Vagina (tissue), 2 donors: ENCODE data around the gene CNOT6. TPM values are rescaled to one million over a fixed set of nuclear protein-coding genes. Genes with fewer than 3 reads are reported as not detected.

Experiments
- DNase-seq, 2 donors: peaks; one replicate each; pipeline ENCODE4 v3.0.0-alpha.2; 2017; ENCODE audit errors: extremely low spot score in 2 of 2
- H3K27ac ChIP-seq: fragments of 200-600 bp; sonication (generic); one replicate; pipeline ENCODE4 v1.5.1; 2019
- H3K27me3 ChIP-seq: fragments of 200-600 bp; sonication (generic); one replicate; pipeline ENCODE4 v1.5.1; 2019
- H3K36me3 ChIP-seq, 2 donors: fragments of 200-600 bp; sonication (generic); one replicate each; pipeline ENCODE4 v1.5.1; 2017 to 2019
- H3K4me1 ChIP-seq: fragments of 200-600 bp; sonication (generic); one replicate; pipeline ENCODE4 v1.5.1; 2019
- H3K4me3 ChIP-seq, 2 donors: fragments of 200-600 bp; sonication (generic); 1 replicate in 1 of 2; 2 replicates in 1 of 2; pipeline ENCODE4 v1.5.1; 2016 to 2019
- H3K9me3 ChIP-seq: fragments of 200-600 bp; sonication (generic); one replicate; pipeline ENCODE4 v1.5.1; 2019
- POLR2A ChIP-seq, 2 donors: fragments of 450-650 bp; IDR thresholded peaks; one replicate each; pipeline ENCODE4 v1.6.1; 2017; ENCODE audit warnings: antibody characterized with exemption in 2 of 2, mild to moderate bottlenecking in 2 of 2, moderate library complexity in 2 of 2
- POLR2AphosphoS5 ChIP-seq, 2 donors: sonication (generic); formaldehyde crosslinking; IDR thresholded peaks; one replicate each; pipeline ENCODE4 v1.9.0; 2017; ENCODE audit warnings: antibody characterized with exemption in 2 of 2, mild to moderate bottlenecking in 2 of 2, low read depth in 1 of 2; ENCODE audit not compliant: insufficient read depth in 1 of 2
- intact Hi-C: fragments of 100-400 bp; cut with DNase I; formaldehyde crosslinking; loops from one replicate; pipeline ENCODE4 v1.15.1; 2023
- total RNA-seq: library from RNA; depleted of rRNA; stranded (reverse); fragments of >200 nt; gene quantifications from one replicate; pipeline ENCODE4 v1.2.3, GENCODE V29; 2016
- TF ChIP-seq, protein P1 (sequence below), 3 experiments: fragments of 450-650 bp in 2 of 3; fragments of 200-600 bp in 1 of 3; sonication (generic) in 1 of 3; IDR thresholded peaks; one replicate each; pipeline ENCODE4 v1.5.1; 2017 to 2019; ENCODE audit warnings: antibody characterized with exemption in 3 of 3, mild to moderate bottlenecking in 2 of 3, moderate library complexity in 2 of 3

The CNOT6 gene
- total RNA-seq, 1 donor from 2014 or later = 21.4 TPM

DNA sequence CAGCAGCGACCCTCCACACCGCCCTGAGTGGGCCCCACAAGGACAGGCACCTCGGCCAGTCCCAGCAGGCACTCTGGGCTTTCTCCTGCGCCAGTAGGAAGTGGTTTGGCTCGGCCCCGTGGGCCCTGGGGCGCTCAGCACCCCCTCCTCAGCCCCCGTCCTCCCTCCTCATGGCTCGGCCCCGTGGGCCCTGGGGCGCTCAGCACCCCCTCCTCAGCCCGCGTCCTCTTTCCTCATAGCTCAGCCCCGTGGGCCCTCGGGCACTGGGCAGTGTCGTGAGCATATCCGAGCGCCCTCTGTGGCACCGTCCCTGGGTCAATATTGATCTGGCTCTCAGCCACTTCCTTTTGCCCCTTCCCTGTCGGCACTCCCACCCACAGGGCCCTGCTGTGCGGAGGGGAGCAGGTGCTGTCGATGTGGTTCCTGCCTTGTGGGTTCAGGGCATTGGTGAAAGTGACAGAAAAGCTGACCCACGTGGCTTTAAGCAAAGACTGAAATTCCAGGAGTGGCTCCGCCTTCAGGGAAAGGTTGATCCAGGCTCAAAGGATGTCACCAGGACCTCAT, 102.6 kb downstream of the CNOT6 start:
- Histone ChIP-seq H3K27me3 (no peaks in the 10 kb centered on the region), H3K36me3 (no peaks in the 10 kb centered on the region), H3K4me3 (no peak overlapping the region), H3K9me3 (no peaks in the 10 kb centered on the region), H3K4me1 (no peaks in the 10 kb centered on the region), H3K27ac (no peak overlapping the region)
- DNase-seq = no peak
- TF ChIP-seq POLR2AphosphoS5 (IDR thresholded peaks at IDR 0.05; ENCODE audit: insufficient read depth in 1 of 2, low read depth in 1 of 2) (no peak), POLR2A (IDR thresholded peaks at IDR 0.05) (no peak)
- TF ChIP-seq, protein P1, sequence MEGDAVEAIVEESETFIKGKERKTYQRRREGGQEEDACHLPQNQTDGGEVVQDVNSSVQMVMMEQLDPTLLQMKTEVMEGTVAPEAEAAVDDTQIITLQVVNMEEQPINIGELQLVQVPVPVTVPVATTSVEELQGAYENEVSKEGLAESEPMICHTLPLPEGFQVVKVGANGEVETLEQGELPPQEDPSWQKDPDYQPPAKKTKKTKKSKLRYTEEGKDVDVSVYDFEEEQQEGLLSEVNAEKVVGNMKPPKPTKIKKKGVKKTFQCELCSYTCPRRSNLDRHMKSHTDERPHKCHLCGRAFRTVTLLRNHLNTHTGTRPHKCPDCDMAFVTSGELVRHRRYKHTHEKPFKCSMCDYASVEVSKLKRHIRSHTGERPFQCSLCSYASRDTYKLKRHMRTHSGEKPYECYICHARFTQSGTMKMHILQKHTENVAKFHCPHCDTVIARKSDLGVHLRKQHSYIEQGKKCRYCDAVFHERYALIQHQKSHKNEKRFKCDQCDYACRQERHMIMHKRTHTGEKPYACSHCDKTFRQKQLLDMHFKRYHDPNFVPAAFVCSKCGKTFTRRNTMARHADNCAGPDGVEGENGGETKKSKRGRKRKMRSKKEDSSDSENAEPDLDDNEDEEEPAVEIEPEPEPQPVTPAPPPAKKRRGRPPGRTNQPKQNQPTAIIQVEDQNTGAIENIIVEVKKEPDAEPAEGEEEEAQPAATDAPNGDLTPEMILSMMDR (IDR thresholded peaks at IDR 0.05) = no peak
- intact Hi-C loops = no loop called here

DNA sequence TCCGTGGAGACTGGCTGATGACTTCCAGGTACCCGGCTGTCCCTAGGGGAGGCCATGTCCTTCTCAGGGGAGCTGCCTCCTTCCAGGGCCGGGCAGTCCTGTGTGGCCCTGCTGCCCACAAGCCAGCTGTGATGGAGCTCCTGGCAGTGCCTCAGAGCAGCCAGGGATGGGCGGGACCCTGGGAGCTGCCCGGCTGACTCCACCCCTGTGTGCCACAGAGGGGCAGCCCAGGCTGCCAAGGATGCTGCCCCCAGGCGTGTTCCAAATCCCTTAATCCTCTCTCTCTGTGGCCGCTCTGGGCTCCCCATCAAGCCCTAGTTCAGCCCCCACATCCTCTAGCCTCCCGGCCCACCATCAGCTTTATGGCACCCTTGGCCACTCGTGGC, 104.1 kb downstream of the CNOT6 start:
- peak in 1 of 2 donors; percentile 77 for DNase-seq
- intact Hi-C loops = no loop called here
- Histone ChIP-seq H3K4me1 (no peaks in the 10 kb centered on the region), H3K9me3 (no peaks in the 10 kb centered on the region), H3K36me3 (no peaks in the 10 kb centered on the region), H3K27ac (no peak overlapping the region), H3K27me3 (no peaks in the 10 kb centered on the region), H3K4me3 (no peak overlapping the region)
- TF ChIP-seq POLR2A (IDR thresholded peaks at IDR 0.05) = no peak
- TF ChIP-seq, protein P1 (IDR thresholded peaks at IDR 0.05) = no peak
- no peak for TF ChIP-seq POLR2AphosphoS5 (IDR thresholded peaks at IDR 0.05; ENCODE audit: insufficient read depth in 1 of 2, low read depth in 1 of 2)

DNA sequence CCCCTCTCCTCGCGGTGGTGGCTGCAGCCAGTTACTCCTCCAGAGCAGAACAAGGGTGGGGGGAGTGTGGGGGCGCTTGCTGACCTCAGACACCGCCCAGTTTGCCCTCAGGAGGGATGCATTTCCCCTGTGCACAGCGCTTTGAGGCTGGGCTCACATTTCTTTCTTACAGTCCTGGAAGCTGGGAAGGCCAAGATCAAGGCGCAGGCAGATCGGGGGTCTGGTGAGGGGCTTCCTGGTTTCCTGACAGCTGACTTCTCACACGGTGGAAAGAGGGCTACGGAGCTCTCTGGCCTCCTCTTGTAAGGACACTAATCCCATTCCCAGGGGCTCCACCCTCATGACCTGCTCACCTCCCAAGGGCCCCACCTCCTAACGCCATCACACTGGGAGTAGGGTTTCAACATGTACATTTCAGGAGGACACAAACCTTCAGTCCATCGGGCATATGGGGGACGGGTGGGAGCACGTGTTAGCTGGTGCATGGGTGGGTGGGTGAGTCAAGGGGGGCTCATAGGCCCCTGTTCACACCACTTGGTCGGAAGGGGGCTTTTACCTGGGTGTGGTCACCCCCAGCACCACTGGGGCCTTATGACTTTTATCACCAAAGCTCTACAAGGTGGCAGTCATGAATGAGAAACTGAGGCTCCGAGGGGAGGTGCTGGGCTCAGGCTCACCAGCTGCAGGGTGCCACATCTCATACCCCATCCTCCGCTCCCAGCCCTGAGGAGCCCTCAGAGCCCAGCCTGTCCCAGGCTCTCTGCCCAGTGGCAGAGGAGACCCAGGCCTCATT, 104.8 kb downstream of the CNOT6 start:
- Histone ChIP-seq H3K36me3 (no peaks in the 10 kb centered on the region), H3K4me3 (no peak overlapping the region), H3K27ac (no peak overlapping the region), H3K27me3 (no peaks in the 10 kb centered on the region), H3K9me3 (no peaks in the 10 kb centered on the region), H3K4me1 (no peaks in the 10 kb centered on the region)
- no peak for TF ChIP-seq POLR2AphosphoS5 (IDR thresholded peaks at IDR 0.05; ENCODE audit: insufficient read depth in 1 of 2, low read depth in 1 of 2)
- TF ChIP-seq, protein P1 (IDR thresholded peaks at IDR 0.05) = no peak
- no peak for TF ChIP-seq POLR2A (IDR thresholded peaks at IDR 0.05)
- DNase-seq = peak in 1 of 2 donors; percentile 85
- intact Hi-C loops = no loop called here

DNA sequence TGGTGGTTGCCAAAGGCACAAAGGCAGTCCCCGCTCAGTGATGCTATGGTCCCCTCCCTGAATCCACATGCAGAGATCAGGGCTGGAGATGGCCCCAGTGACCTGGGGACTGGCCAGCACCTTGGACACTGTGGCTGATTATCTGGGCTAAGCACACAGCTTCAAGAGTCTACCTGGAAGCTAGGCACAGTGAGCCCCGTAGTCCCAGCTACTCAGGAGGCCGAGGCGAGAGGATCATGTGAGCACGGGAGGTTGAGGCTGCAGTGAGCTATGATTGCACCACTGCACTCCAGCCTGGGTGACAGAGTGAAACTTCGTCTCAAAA, 105.4 kb downstream of the CNOT6 start:
- Histone ChIP-seq H3K36me3 (no peaks in the 10 kb centered on the region), H3K4me1 (no peaks in the 10 kb centered on the region), H3K27me3 (no peaks in the 10 kb centered on the region), H3K9me3 (no peaks in the 10 kb centered on the region), H3K4me3 (no peak overlapping the region), H3K27ac (no peak overlapping the region)
- TF ChIP-seq POLR2AphosphoS5 (IDR thresholded peaks at IDR 0.05; ENCODE audit: insufficient read depth in 1 of 2, low read depth in 1 of 2) (no peak), POLR2A (IDR thresholded peaks at IDR 0.05) (no peak)
- TF ChIP-seq, protein P1 (IDR thresholded peaks at IDR 0.05) = no peak
- intact Hi-C loops = no loop called here
- no peak for DNase-seq

DNA sequence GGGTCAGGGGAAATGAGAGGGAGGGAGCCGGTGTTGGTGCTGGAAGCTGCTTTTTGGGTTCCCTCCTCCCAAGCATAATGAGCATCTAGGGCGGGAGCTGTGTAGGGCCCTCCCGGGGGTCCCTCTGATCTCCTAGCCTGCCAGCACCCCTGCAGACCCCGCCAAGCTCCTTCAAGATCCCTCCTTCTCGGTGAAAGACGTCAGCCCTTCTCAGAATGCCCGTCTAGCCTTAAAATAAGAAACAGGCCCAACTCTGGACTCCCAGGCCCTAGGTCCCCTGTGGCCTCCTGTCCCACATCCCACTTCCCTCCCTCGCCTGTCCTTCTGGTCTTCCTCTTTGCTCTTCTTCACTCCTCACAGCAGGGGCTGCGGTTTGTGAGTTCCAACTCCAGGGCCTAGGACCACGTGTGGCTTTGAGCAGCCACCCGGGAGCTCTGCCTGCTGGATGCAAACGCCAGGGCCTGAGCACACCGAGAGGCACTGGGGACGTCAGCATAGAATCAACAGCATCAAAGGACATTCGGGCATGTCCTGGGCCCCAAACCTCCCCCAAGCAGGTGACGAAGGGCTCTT, 105.9 kb downstream of the CNOT6 start:
- Histone ChIP-seq H3K9me3 (no peaks in the 10 kb centered on the region), H3K4me1 (no peaks in the 10 kb centered on the region), H3K4me3 (no peak overlapping the region), H3K27ac (no peak overlapping the region), H3K27me3 (no peaks in the 10 kb centered on the region), H3K36me3 (no peaks in the 10 kb centered on the region)
- DNase-seq = no peak
- intact Hi-C loops = no loop called here
- TF ChIP-seq POLR2A (IDR thresholded peaks at IDR 0.05) (no peak), POLR2AphosphoS5 (IDR thresholded peaks at IDR 0.05; ENCODE audit: insufficient read depth in 1 of 2, low read depth in 1 of 2) (no peak)
- TF ChIP-seq, protein P1 (IDR thresholded peaks at IDR 0.05) = no peak
